Inflammatory macrophage (primary cell): ENCODE data around the gene ABCF2.
A peak's percentile ranks its signal among the peaks of the same experiment; 100 is the strongest.

ENCODE experiments used
- DNase-seq, 2 donors: peaks; one replicate each; pipeline ENCODE4 v3.0.0-alpha.2; 2020 to 2022

ABCF2 gene

GRCh38 chr7:151240942-151241754 is 14.1 kb upstream of the ABCF2 start:
- no peak for DNase-seq

DNA sequence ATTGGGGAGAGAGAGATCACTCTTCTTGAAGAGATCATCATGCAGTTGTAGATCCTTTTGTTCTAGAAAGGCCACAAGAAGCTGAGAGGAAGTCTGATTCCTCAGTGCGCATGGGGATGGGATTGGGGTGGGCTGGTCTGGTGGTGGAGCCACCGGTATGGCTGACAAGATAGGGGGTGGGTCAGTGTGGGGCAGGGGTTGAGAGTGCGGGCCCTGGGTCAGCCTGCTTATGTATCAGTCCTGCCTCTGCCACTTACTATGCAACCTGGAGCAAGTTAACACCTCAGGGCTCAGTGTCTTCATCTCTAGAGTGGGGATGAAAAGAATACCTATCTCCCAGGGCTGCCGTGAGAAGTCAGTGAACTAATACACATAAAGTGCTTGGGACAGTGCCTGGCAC is 13.5 kb upstream of the ABCF2 start:
- no peak for DNase-seq

DNA sequence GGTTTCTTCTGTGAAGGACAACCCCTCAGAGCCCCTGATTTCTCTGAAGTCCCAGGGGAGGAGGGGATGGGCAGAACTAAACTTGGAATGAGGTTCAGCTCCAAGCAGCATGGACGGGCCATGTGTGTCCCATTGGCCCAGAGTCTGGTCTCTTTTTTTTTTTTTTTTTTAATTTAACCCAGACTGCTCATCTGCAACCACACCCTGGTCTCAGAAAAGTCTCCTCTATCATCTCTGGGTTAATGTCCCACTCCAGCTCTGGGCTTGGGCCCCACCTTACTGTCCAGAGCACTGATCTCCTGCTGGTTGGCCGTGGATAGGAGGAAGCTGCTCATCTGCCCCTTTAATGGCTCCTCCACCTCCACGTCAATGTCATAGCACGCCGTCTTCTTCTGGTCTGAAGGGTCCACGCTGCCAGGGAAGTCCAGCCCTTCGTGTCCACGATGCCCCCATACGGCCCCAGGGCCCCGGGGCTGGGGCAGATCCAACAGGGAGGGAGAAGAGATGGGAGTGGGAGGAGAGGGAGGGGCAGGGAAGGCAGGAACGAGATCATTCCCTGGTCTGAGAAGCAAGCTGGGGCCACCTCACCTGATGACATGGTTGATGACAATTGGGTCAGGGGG is 12.9 kb upstream of the ABCF2 start:
- no peak for DNase-seq

DNA sequence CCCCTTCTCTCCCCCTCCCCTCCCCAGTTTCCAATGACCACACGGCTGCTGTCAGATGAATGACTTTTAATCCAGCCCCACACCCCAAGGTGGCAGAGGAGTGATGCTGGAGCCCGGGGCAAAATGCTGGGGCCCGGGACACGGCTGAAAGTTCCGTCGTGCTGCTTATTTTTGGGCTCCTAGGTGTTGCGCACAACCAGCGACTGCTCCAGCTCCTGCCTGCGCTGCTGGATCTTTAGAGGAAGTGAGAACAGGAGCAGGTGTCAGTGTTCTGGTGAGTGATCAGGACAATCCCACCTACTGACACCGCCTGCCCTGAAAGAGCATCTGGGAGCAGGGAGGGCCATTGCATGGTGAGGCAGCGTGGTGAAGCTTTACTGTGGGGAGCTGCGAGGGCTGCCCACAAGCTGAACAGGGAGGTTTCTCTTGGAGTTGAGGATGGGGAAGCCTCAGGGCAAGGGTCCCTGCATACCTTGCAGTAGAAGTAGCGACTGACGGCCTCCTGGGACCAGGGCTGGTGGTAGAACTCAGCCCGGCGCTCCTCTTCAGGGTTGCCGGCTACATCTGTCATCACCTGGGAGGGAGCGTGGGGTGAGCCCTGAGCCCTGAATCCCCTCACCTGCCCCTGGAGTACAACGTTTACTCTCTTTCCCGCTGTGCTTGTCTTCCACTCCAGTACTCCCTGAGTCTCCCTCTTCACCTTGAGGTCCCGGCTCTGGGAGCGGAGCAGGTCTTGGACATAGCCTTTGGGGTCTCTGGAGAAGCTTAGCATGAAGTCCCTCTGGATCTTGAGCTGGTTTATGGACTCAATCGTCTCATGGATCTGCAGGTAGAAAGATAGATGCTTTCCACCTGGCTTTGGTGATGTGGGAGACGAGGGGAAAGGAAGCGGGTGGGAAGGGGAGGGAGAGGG is 12.2 kb upstream of the ABCF2 start:
- DNase-seq = no peak

- no peak for DNase-seq
These were observed 11.3 kb upstream of the ABCF2 start for GRCh38 chr7:151238190-151238810.

GRCh38 chr7:151237244-151238189 is 10.5 kb upstream of the ABCF2 start:
- no peak for DNase-seq

DNA sequence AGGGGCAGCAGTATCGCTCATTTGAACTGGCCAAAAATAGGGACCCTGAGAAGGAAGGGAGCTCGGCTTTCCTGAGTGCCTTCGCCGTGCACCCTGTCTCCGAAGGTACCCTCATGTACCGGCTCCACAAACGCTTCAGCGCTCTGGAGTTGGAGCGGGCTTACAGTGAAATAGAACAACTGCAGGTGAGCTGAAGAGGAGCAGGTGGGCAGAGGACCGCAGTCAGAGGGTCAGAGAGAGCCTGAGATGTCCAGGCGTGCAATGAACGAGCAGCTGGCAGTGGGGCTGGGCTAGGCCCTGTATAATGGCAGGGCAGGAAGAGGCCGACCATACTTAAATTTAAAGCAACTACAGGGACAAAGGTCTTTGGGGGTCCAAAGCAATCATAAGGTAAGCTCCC is 9.4 kb upstream of the ABCF2 start:
- DNase-seq = no peak

- DNase-seq = no peak
These were observed 8.2 kb upstream of the ABCF2 start for GRCh38 chr7:151235091-151235787.

DNA sequence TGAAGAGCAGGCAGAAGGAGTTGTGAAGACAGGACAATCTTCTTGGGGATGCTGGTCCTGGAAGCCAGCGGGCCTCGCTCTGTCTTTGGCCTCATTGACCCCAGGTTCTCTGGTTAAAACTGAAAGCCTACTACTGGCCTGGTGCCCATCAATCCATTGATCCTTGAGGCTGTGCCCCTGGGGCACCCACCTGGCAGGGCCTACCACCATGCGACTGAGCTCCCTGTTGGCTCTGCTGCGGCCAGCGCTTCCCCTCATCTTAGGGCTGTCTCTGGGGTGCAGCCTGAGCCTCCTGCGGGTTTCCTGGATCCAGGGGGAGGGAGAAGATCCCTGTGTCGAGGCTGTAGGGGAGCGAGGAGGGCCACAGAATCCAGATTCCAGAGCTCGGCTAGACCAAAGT is 6.8 kb upstream of the ABCF2 start:
- DNase-seq = no peak

- DNase-seq = peak; percentile 76 to 88
These were observed 6.1 kb upstream of the ABCF2 start for GRCh38 chr7:151232917-151233701.

- peak; percentile 90 to 93 for DNase-seq
These were observed 5.3 kb upstream of the ABCF2 start, which contains the start of gene CHPF2 for GRCh38 chr7:151232091-151232916. Gene CHPF2 (plus strand): TSS chr7:151232483. CDS start chr7:151234012, 1,529 bp downstream.

GRCh38 chr7:151231080-151231479 is 4.1 kb upstream of the ABCF2 start:
- no peak for DNase-seq

DNA sequence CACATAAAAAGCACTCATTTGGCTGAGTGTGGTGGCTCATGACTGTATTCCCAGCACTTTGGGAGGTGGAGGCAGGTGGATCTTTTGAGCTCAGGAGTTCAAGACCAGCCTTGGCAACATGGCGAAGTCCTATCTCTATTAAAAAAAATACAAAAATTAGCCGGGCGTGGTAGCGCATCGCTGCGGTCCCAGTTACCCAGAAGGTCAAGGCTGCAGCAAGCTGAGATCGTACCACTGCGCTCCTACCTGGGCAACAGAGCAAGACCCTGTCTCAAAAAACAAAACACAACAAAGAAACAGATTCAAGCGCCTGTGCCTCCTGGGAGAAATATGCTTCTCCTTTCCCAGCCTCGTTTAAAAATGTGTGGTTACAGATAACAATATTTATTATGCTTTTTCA is 2.2 kb upstream of the ABCF2 start:
- DNase-seq = no peak

GRCh38 chr7:151228024-151228866 is 1.2 kb upstream of the ABCF2 start:
- no peak for DNase-seq

DNA sequence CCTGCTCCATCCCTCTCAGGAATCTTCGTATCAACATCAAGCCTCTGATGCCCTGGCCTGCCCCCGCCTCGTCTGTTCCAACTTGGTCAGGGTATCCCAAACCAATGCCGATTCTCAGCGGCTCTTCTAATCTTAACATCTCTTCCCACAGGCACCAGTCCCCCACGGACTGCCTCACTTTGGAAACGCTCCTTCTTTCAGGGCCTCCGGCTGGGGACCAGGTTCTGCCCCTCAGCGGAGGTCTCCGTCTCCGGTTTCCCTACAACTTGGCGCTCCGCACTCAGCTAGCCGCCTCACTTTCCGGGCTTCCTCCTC is 488 bp downstream of the ABCF2 start:
- DNase-seq = peak in 1 of 2 donors; percentile 21

- DNase-seq = peak in 1 of 2 donors; percentile 23
These were observed 976 bp downstream of the ABCF2 start for GRCh38 chr7:151225948-151226510.

DNA sequence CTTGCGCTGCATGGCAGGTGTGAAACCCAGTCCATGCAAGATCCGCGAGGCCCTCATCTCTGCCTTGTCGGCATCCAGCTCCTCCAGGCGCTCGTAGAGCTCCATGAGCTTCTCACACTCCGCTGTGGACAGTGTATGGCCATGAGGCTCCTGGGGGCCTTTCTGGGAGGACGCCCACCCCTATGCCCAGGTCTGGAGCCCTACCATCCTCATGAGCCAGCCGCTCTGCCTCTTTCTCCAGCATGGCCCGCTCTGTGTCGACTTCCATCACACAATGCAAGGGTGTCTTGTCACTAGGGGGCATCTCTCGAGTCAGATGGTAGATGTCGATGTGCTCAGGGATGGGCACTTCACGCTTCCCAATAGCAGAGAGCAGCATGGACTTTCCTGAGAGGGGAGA is 3.3 kb downstream of the ABCF2 start:
- no peak for DNase-seq

DNA sequence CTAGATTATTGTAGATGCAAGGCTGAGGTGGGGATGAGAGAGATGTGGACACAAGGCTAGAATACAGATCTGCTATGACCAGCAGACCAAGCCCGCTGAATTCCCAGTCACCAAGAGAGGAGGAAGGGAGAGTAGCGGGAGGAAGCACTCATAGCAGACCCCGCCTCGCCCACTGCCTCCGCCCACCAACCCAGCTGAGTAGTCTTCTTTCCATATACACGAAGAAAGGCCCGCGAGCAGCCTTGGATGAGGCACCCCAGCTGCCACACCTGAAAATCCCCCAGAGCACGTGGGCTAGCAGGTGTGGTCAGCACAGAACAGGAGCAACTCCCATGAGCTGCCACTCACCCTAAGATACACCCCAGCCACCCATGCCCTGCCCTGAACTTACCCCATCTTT is 8.8 kb downstream of the ABCF2 start:
- no peak for DNase-seq
